ENCODE measurements around the gene ODR4. TPM values are rescaled to one million over a fixed set of nuclear protein-coding genes. Genes with fewer than 3 reads are reported as not detected.

ODR4 gene
- total RNA-seq, 1 donor from 2014 or later, result 12.3 TPM

Other genes with a start within 250 kb of the ODR4 start
- gene PRG4, start 79.6 kb upstream of the ODR4 start, total RNA-seq, result 121 TPM
- gene TPR, start 585 bp upstream of the ODR4 start, total RNA-seq, result 27.2 TPM
- not detected for gene PDC, start 85.3 kb downstream of the ODR4 start, total RNA-seq

Data from left lobe of liver (tissue), 1 donor.